H1 (cell line): ENCODE data around the gene ALOX15. TPM values are rescaled to one million over a fixed set of nuclear protein-coding genes. Genes with fewer than 3 reads are reported as not detected.

Source experiments
- CTCF ChIA-PET: fragments of 300-600 bp; sonication (Branson Sonifier 250); formaldehyde crosslinking; loops from one replicate; lab custom pipeline; 2021; ENCODE audit not compliant: partially characterized antibody; lab: Charles Lee
- POLR2A ChIA-PET: fragments of 300-600 bp; sonication (Branson Sonifier 250); formaldehyde crosslinking; loops from one replicate; lab custom pipeline; 2021; ENCODE audit warnings: inconsistent platforms; ENCODE audit not compliant: partially characterized antibody; lab: Charles Lee
- DNase-seq, 2 experiments: peaks; one replicate each; pipeline versions ENCODE4 v3.0.0 to v3.0.0-alpha.2; 2010 to 2022; ENCODE audit warnings: low spot score in 2 of 2, low read depth in 1 of 2, mixed read lengths in 1 of 2
- FAIRE-seq: peaks from 2 replicates; lab custom pipeline; 2011; peaks lifted over from hg19 to GRCh38; lab: Jason Lieb, UNC
- H2AFZ ChIP-seq: 2 replicates; pipeline ENCODE4 v1.8.1; 2012; ENCODE audit warnings: low read length, inconsistent platforms
- H2AK5ac ChIP-seq: 2 replicates; pipeline ENCODE4 v1.6.1; 2013; ENCODE audit warnings: low read depth, low read length
- H2BK120ac ChIP-seq: replicated peaks from 2 replicates; pipeline ENCODE3; 2013; ENCODE audit warnings: low read depth, low read length, inconsistent platforms
- H2BK12ac ChIP-seq: 2 replicates; pipeline ENCODE4 v1.6.1; 2013; ENCODE audit warnings: low read depth, low read length
- H2BK15ac ChIP-seq: 2 replicates; pipeline ENCODE4 v1.6.1; 2013; ENCODE audit warnings: low read length
- H2BK20ac ChIP-seq: 2 replicates; pipeline ENCODE4 v1.6.1; 2013; ENCODE audit warnings: low read length
- H2BK5ac ChIP-seq: 2 replicates; pipeline ENCODE4 v1.6.1; 2013; ENCODE audit warnings: low read depth, low read length
- H3K14ac ChIP-seq: 2 replicates; pipeline ENCODE4 v1.6.1; 2013; ENCODE audit warnings: inconsistent platforms; ENCODE audit not compliant: insufficient read length
- H3K18ac ChIP-seq: 2 replicates; pipeline ENCODE4 v1.6.1; 2013; ENCODE audit warnings: low read length; ENCODE audit errors: extremely low read depth
- H3K23ac ChIP-seq: 2 replicates; pipeline ENCODE4 v1.6.1; 2013; ENCODE audit warnings: inconsistent platforms; ENCODE audit not compliant: insufficient read length
- H3K23me2 ChIP-seq: 2 replicates; pipeline ENCODE4 v1.6.1; 2013; ENCODE audit warnings: low read depth, low read length
- H3K27ac ChIP-seq: 2 replicates; pipeline ENCODE4 v1.6.1; 2011; ENCODE audit warnings: low read depth, low read length, inconsistent platforms
- H3K27me3 ChIP-seq, 4 experiments: replicated peaks in 1 of 4; 1 replicate in 1 of 4; 2 replicates in 3 of 4; pipeline versions ENCODE4 v1.6.1 to v1.8.1; 2011 to 2013; ENCODE audit warnings: low read length in 3 of 4, mild to moderate bottlenecking in 3 of 4, inconsistent platforms in 2 of 4, mixed read lengths in 2 of 4, moderate library complexity in 1 of 4; ENCODE audit not compliant: control insufficient read depth in 3 of 4, insufficient read depth in 3 of 4; ENCODE audit errors: extremely low read depth in 1 of 4
- H3K36me3 ChIP-seq, 4 experiments: 2 replicates each; pipeline versions ENCODE4 v1.6.1 to v1.8.1; 2011 to 2013; ENCODE audit warnings: mild to moderate bottlenecking in 4 of 4, low read length in 3 of 4, moderate library complexity in 2 of 4, control low read depth in 1 of 4, inconsistent platforms in 1 of 4; ENCODE audit not compliant: insufficient read depth in 4 of 4, control insufficient read depth in 2 of 4
- H3K4ac ChIP-seq: replicated peaks from 2 replicates; pipeline ENCODE3; 2013; ENCODE audit warnings: low read length, low read depth, mixed read lengths, inconsistent platforms; ENCODE audit not compliant: insufficient read length
- H3K4me1 ChIP-seq, 4 experiments: replicated peaks in 1 of 4; 1 replicate in 1 of 4; 2 replicates in 3 of 4; pipeline versions ENCODE4 v1.6.1 to v1.8.1; 2011 to 2013; ENCODE audit warnings: low read length in 3 of 4, inconsistent platforms in 2 of 4, mixed read lengths in 1 of 4; ENCODE audit not compliant: insufficient read depth in 4 of 4, control insufficient read depth in 3 of 4
- H3K4me2 ChIP-seq, 2 experiments: 2 replicates each; pipeline versions ENCODE4 v1.6.1 to v1.8.1; 2011 to 2013; ENCODE audit warnings: low read depth in 2 of 2, low read length in 2 of 2, control low read depth in 1 of 2, inconsistent platforms in 1 of 2, mild to moderate bottlenecking in 1 of 2; ENCODE audit not compliant: insufficient read depth in 1 of 2
- H3K4me3 ChIP-seq, 4 experiments: fragments of 200-600, 300-600 bp in 1 of 4; sonication (generic), shearing (Covaris generic), sonication (Bioruptor Twin) in 1 of 4; 2 replicates each; pipeline versions ENCODE4 v1.5.1 to v1.8.1; 2011 to 2016; ENCODE audit warnings: low read length in 4 of 4, low read depth in 3 of 4, control low read depth in 2 of 4, inconsistent platforms in 2 of 4, mild to moderate bottlenecking in 2 of 4, mixed read lengths in 1 of 4, moderate library complexity in 1 of 4; ENCODE audit not compliant: insufficient read depth in 2 of 4; ENCODE audit errors: extremely low read depth in 1 of 4
- H3K56ac ChIP-seq: replicated peaks from 2 replicates; pipeline ENCODE3; 2013; ENCODE audit warnings: low read depth, mild to moderate bottlenecking, mixed read lengths, low read length, inconsistent platforms; ENCODE audit not compliant: insufficient read length
- H3K79me1 ChIP-seq: 2 replicates; pipeline ENCODE4 v1.6.1; 2013; ENCODE audit warnings: low read depth, low read length, control low read depth
- H3K79me2 ChIP-seq, 2 experiments: 2 replicates each; pipeline versions ENCODE4 v1.6.1 to v1.8.1; 2012 to 2013; ENCODE audit warnings: low read length in 2 of 2, mild to moderate bottlenecking in 2 of 2, inconsistent platforms in 1 of 2; ENCODE audit not compliant: insufficient read depth in 2 of 2, control insufficient read depth in 1 of 2
- H3K9ac ChIP-seq, 4 experiments: replicated peaks in 1 of 4; 1 replicate in 1 of 4; 2 replicates in 3 of 4; pipeline versions ENCODE4 v1.6.1 to v1.8.1; 2011 to 2013; ENCODE audit warnings: low read depth in 3 of 4, low read length in 3 of 4, control low read depth in 2 of 4, mild to moderate bottlenecking in 2 of 4, moderate library complexity in 2 of 4, inconsistent platforms in 1 of 4; ENCODE audit errors: extremely low read depth in 1 of 4
- H3K9me3 ChIP-seq, 2 experiments: 2 replicates each; pipeline versions ENCODE4 v1.6.1 to v1.8.1; 2012 to 2013; ENCODE audit warnings: mild to moderate bottlenecking in 2 of 2, moderate library complexity in 2 of 2, control low read depth in 1 of 2, inconsistent platforms in 1 of 2, low read depth in 1 of 2, low read length in 1 of 2, mixed read lengths in 1 of 2; ENCODE audit not compliant: insufficient read depth in 2 of 2
- H4K20me1 ChIP-seq, 2 experiments: replicated peaks in 1 of 2; 2 replicates each; pipeline versions ENCODE3 to v1.8.1; 2011 to 2013; ENCODE audit warnings: inconsistent platforms in 2 of 2, low read length in 2 of 2, mild to moderate bottlenecking in 1 of 2; ENCODE audit not compliant: insufficient read depth in 2 of 2, control insufficient read depth in 1 of 2
- H4K5ac ChIP-seq: 2 replicates; pipeline ENCODE4 v1.6.1; 2013; ENCODE audit warnings: low read length, low read depth, mixed read lengths, inconsistent platforms; ENCODE audit not compliant: insufficient read length
- H4K8ac ChIP-seq: 2 replicates; pipeline ENCODE4 v1.8.0; 2013; ENCODE audit warnings: mild to moderate bottlenecking, moderate library complexity, low read length, inconsistent platforms; ENCODE audit not compliant: insufficient read depth; ENCODE audit errors: extremely low read depth
- H4K91ac ChIP-seq: replicated peaks from 2 replicates; pipeline ENCODE3; 2013; ENCODE audit warnings: low read length, mixed read lengths, inconsistent platforms; ENCODE audit not compliant: insufficient read length
- BCL11A ChIP-seq, 2 experiments: IDR thresholded peaks; one replicate each; pipeline ENCODE4 v1.6.1; 2011; ENCODE audit warnings: low read depth in 2 of 2, low read length in 2 of 2, mild to moderate bottlenecking in 2 of 2
- EGR1 ChIP-seq: IDR thresholded peaks from 2 replicates; pipeline ENCODE4 v1.6.1; 2011; ENCODE audit warnings: low read depth, low read length, borderline replicate concordance
- JUN ChIP-seq: IDR thresholded peaks from 2 replicates; pipeline ENCODE4 v1.6.1; 2011; ENCODE audit warnings: low read depth, mild to moderate bottlenecking, improper control_type of control experiment, low read length
- KDM5A ChIP-seq: fragments of 200-600 bp; IDR thresholded peaks from 2 replicates; pipeline ENCODE4 v1.7.1; 2012; ENCODE audit warnings: mild to moderate bottlenecking, low read length, inconsistent platforms, mixed read lengths
- MAFK ChIP-seq: IDR thresholded peaks from 2 replicates; pipeline ENCODE4 v1.6.1; 2012; ENCODE audit warnings: low read depth, mild to moderate bottlenecking, improper control_type of control experiment, low read length
- NANOG ChIP-seq: IDR thresholded peaks from 2 replicates; pipeline ENCODE4 v1.6.1; 2011; ENCODE audit warnings: low read length, low read depth, mild to moderate bottlenecking, inconsistent platforms; ENCODE audit not compliant: insufficient read depth, poor library complexity, severe bottlenecking
- PHF8 ChIP-seq: fragments of 200-600 bp; sonication (generic); conservative IDR thresholded peaks from 2 replicates; pipeline ENCODE4 v1.7.1; 2012; ENCODE audit warnings: low read depth, mild to moderate bottlenecking, inconsistent platforms, low read length, moderate library complexity
- RAD21 ChIP-seq, 2 experiments: IDR thresholded peaks in 1 of 2; conservative IDR thresholded peaks in 1 of 2; 2 replicates each; pipeline ENCODE4 v1.6.1; 2011; ENCODE audit warnings: low read depth in 2 of 2, low read length in 2 of 2, improper control_type of control experiment in 1 of 2, inconsistent platforms in 1 of 2, mild to moderate bottlenecking in 1 of 2, moderate library complexity in 1 of 2
- SAP30 ChIP-seq: fragments of 300-600 bp; sonication (generic); IDR thresholded peaks from 2 replicates; pipeline ENCODE4 v1.7.1; 2012; ENCODE audit warnings: low read length, moderate library complexity, mild to moderate bottlenecking, inconsistent platforms; ENCODE audit not compliant: insufficient read depth, insufficient replicate concordance
- SP1 ChIP-seq: IDR thresholded peaks from 2 replicates; pipeline ENCODE4 v1.6.1; 2011; ENCODE audit warnings: low read depth, low read length
- SUZ12 ChIP-seq: fragments of 200-600 bp; sonication (generic); IDR thresholded peaks from 2 replicates; pipeline ENCODE4 v1.6.1; 2012; ENCODE audit warnings: mild to moderate bottlenecking, inconsistent platforms, low read length, moderate library complexity, mixed read lengths
- TCF12 ChIP-seq: IDR thresholded peaks from 2 replicates; pipeline ENCODE4 v1.6.1; 2011; ENCODE audit warnings: low read depth, mild to moderate bottlenecking, low read length
- WGBS, 2 experiments: shearing (Covaris generic) in 1 of 2; methylation state at CpG; one replicate each; pipeline versions ENCODE4 v1.1.6 to v1.1.7; 2013 to 2015; ENCODE audit warnings: low lambda C conversion rate in 2 of 2, mixed read lengths in 2 of 2, inconsistent platforms in 1 of 2, low coverage in 1 of 2, missing lambda C conversion rate in 1 of 2; ENCODE audit not compliant: insufficient replicate concordance in 2 of 2, insufficient coverage in 1 of 2, insufficient read length in 1 of 2; ENCODE audit errors: extremely low coverage in 1 of 2, missing lambda C conversion rate in 1 of 2; 5-methylcytosine and 5-hydroxymethylcytosine counted together
- polyA plus RNA-seq, 7 experiments: library from polyadenylated mRNA; depleted of rRNA in 3 of 7; stranded (reverse) in 5 of 7; unstranded in 2 of 7; fragments of >200 nt in 5 of 7; fragments of 200-250 nt in 2 of 7; gene quantifications; 1 replicate in 5 of 7; 2 replicates in 1 of 7; 4 replicates in 1 of 7; pipeline versions ENCODE4 v1.2.1 to v1.2.3, GENCODE V29; 2011 to 2013; ENCODE audit warnings: missing spikeins in 2 of 7, mixed read lengths in 2 of 7
- total RNA-seq: library from RNA; stranded (reverse); fragmentation: NEBNext Ultra II Directional; extraction: Animal tissue kit (Norgen Biotek cat#: 25700); gene quantifications from 2 replicates; pipeline ENCODE4 v1.2.1, GENCODE V29; 2021
- TF ChIP-seq, protein P1 (sequence below): IDR thresholded peaks from 2 replicates; pipeline ENCODE4 v1.6.1; 2012; ENCODE audit warnings: inconsistent platforms

Gene ALOX15
- total and polyA plus RNA-seq, 2 of the 8 experiments (the other 6 are each of a cell fraction or from before 2014, with no cell fraction given), result 1.5 to 1.7 TPM

DNA sequence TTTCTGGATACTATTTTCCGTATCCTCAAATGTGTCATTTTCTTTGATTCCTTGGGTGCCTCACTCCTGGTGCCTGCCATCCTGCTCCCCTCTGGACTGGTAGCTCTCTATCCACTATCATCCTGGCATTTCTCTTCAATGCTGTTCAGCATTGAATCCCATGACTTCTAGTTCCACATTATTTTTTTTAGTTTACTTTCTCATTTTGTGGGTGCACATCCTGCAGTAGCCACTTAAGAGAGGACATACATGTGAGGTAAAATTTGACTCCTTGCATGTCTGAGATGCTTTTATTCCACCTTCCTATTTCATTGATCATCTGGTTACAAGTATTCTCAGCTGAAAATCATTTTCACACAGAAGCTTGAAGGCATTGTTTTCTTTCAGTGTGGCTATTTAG, 19.1 kb downstream of the ALOX15 start:
- H3K23ac ChIP-seq, result no peak overlapping the region
- H3K18ac ChIP-seq, result no peak overlapping the region
- H3K14ac ChIP-seq, result no peak overlapping the region
- no peak overlapping the region for H3K9ac ChIP-seq
- H4K91ac ChIP-seq, result no peak overlapping the region
- FAIRE-seq (no peak), DNase-seq (no peak)
- H3K79me2 ChIP-seq, result no peaks in the 10 kb centered on the region
- no peaks in the 10 kb centered on the region for H3K9me3 ChIP-seq
- H3K27ac ChIP-seq, result no peak overlapping the region
- H4K20me1 ChIP-seq, result no peaks in the 10 kb centered on the region
- no peaks in the 10 kb centered on the region; the same call in 1 of the 2 replicates for H3K23me2 ChIP-seq
- no peak overlapping the region for H3K4ac ChIP-seq
- ChIA-PET CTCF (interaction anchor here (0.7 to 7.2 kb wide), 6 partner anchors 10 to 201 kb away, joined by 3 to 170 read pairs (median 4); no protein-coding TSS in a partner anchor), POLR2A (no interaction called here)
- no peak overlapping the region for H2BK15ac ChIP-seq
- H2BK12ac ChIP-seq, result no peak overlapping the region
- H2AFZ ChIP-seq, result no peak overlapping the region
- H2BK20ac ChIP-seq, result no peak overlapping the region
- 0 out of 7 replicates have a peak, but pooled peaks cover 0 to 2% (median 0%) of the 10 kb centered on the region in 4 experiments for H3K27me3 ChIP-seq
- H2AK5ac ChIP-seq, result no peak overlapping the region
- H3K4me1 ChIP-seq, result peaks cover 0 to 6% (median 0%) of the 10 kb centered on the region in 4 experiments; a peak in 3 of 7 replicates
- H3K36me3 ChIP-seq, result no peaks in the 10 kb centered on the region
- no peak overlapping the region for H3K4me2 ChIP-seq
- no peak overlapping the region for H3K56ac ChIP-seq
- no peak overlapping the region for H2BK5ac ChIP-seq
- H3K4me3 ChIP-seq, result no peak overlapping the region
- H3K79me1 ChIP-seq, result no peaks in the 10 kb centered on the region
- H2BK120ac ChIP-seq, result no peak overlapping the region
- H4K8ac ChIP-seq, result no peak overlapping the region
- WGBS, 2 experiments, result 96% methylated on average over 1 of the region's 1 CpG; no CpG with 5 or more reads in 1 of the 2 experiments
- H4K5ac ChIP-seq, result no peak overlapping the region
- TF ChIP-seq JUN (no peak), TCF12 (no peak), MAFK (no peak), RAD21 (IDR thresholded peaks at IDR 0.05 in 1 of 2, conservative IDR thresholded peaks at IDR 0.05 in 1 of 2; ENCODE audit: low read depth in 2 of 2, low read length in 2 of 2) (no peak), KDM5A (no peak), SUZ12 (no peak), EGR1 (no peak), SP1 (no peak), PHF8 (no peak), SAP30 (no peak), BCL11A (IDR thresholded peaks at IDR 0.05; ENCODE audit: low read depth in 2 of 2, low read length in 2 of 2) (no peak), NANOG (no peak)
- TF ChIP-seq, protein P1, sequence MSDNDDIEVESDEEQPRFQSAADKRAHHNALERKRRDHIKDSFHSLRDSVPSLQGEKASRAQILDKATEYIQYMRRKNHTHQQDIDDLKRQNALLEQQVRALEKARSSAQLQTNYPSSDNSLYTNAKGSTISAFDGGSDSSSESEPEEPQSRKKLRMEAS, result no peak
